Transverse colon (tissue), 4 donors: ENCODE results near the gene LMX1B. TPM values are rescaled to one million over a fixed set of nuclear protein-coding genes. Genes with fewer than 3 reads are reported as not detected.

ENCODE experiments used
- DNase-seq: peaks from one replicate; pipeline ENCODE4 v3.0.0-alpha.2; 2019
- H3K27ac ChIP-seq, 4 donors: fragments of 200-600 bp; sonication (generic); 2 replicates each; pipeline ENCODE4 v1.5.1; 2016 to 2018; ENCODE audit warnings: inconsistent platforms in 4 of 4
- H3K27me3 ChIP-seq: fragments of 200-600 bp; sonication (generic); 2 replicates; pipeline ENCODE4 v1.5.1; 2017; ENCODE audit warnings: inconsistent platforms
- H3K36me3 ChIP-seq, 4 donors: fragments of 200-600 bp; sonication (generic); 2 replicates each; pipeline ENCODE4 v1.5.1; 2017 to 2019; ENCODE audit warnings: inconsistent platforms in 4 of 4
- H3K4me1 ChIP-seq, 4 donors: fragments of 200-600 bp; sonication (generic); 2 replicates each; pipeline ENCODE4 v1.5.1; 2017 to 2020; ENCODE audit warnings: inconsistent platforms in 4 of 4
- H3K4me3 ChIP-seq, 4 donors: fragments of 200-600 bp; sonication (generic); 1 replicate in 1 of 4; 2 replicates in 3 of 4; pipeline versions ENCODE4 v1.5.1 to v1.6.1; 2017 to 2019; ENCODE audit warnings: inconsistent platforms in 4 of 4
- H3K9me3 ChIP-seq, 2 donors: fragments of 200-600 bp; sonication (generic); 2 replicates each; pipeline ENCODE4 v1.5.1; 2017 to 2019; ENCODE audit warnings: inconsistent platforms in 2 of 2
- CTCF ChIP-seq, 5 experiments: fragments of 200-600 bp in 3 of 5; fragments of 450-650 bp in 2 of 5; sonication (generic) in 3 of 5; IDR thresholded peaks; 1 replicate in 2 of 5; 2 replicates in 3 of 5; pipeline ENCODE4 v1.5.1; 2016 to 2017; ENCODE audit warnings: antibody characterized with exemption in 5 of 5, inconsistent platforms in 3 of 5, mild to moderate bottlenecking in 2 of 5, moderate library complexity in 1 of 5
- EP300 ChIP-seq: sonication (generic); formaldehyde crosslinking; IDR thresholded peaks from one replicate; pipeline ENCODE4 v1.6.1; 2017; ENCODE audit warnings: antibody characterized with exemption, low read depth
- POLR2A ChIP-seq: fragments of 450-650 bp; IDR thresholded peaks from one replicate; pipeline ENCODE4 v1.6.1; 2016; ENCODE audit warnings: antibody characterized with exemption, mild to moderate bottlenecking, moderate library complexity
- POLR2AphosphoS5 ChIP-seq, 3 donors: sonication (generic); formaldehyde crosslinking; IDR thresholded peaks; one replicate each; pipeline ENCODE4 v1.6.1; 2016; ENCODE audit warnings: antibody characterized with exemption in 3 of 3
- WGBS, 2 donors: methylation state at CpG; one replicate each; pipeline ENCODE4 v1.1.5; 2018; ENCODE audit warnings: low coverage in 1 of 2; 5-methylcytosine and 5-hydroxymethylcytosine counted together
- in situ Hi-C, 4 donors: fragments of 200-750 bp; cut with MboI; loops; one replicate each; pipeline versions ENCODE4 v1.15.0 to v1.15.1; 2017; ENCODE audit warnings: low sequenced_read_pairs in 3 of 4, low pct_ligation_motif_present in 1 of 4, low pct_unique_long_range_greater_than_20kb in 1 of 4
- intact Hi-C: fragments of 100-400 bp; cut with DNase I; formaldehyde crosslinking; loops from one replicate; pipeline ENCODE4 v1.15.1; 2023; ENCODE audit warnings: low total_unique reads
- total RNA-seq, 4 donors: library from RNA; depleted of rRNA; stranded (reverse); fragments of >200 nt; gene quantifications; one replicate each; pipeline ENCODE4 v1.1.0, GENCODE V29; 2016

Gene LMX1B
- total RNA-seq, 4 donors from 2014 or later, result 0.64 TPM; not detected in 3

DNA sequence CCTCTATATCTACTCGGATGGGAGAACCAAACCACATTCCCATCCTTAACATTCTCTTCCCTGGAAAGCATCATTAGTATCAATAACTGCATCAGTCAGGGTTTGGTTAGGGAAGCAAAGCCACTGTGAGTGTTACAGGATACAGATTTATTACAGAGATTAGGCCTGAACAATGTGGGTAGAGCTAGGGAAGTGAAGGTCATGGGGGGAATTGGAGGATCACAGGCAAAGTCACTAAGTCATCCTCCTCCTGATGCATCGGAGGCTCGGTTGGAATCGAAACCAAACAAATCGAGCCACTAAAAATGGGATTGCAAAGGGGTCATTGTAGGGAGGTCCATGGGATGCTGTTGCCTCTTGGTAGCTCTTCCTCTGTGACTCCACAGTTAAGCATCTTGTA lies 129.3 kb downstream of the LMX1B start:
- 87 to 93% methylated on average over 2 to 5 of the region's 5 CpGs for WGBS, 2 donors
- Histone ChIP-seq H3K27me3 (peaks cover 97% of the 10 kb centered on the region), H3K36me3 (no peaks in the 10 kb centered on the region), H3K4me1 (no peaks in the 10 kb centered on the region), H3K9me3 (no peaks in the 10 kb centered on the region), H3K27ac (no peak overlapping the region), H3K4me3 (no peak overlapping the region)
- intact Hi-C loops, result loop anchor here (5.0 kb wide), 1 partner anchor 1589 kb away; no protein-coding TSS in a partner anchor
- no peak for TF ChIP-seq EP300
- TF ChIP-seq POLR2A, result no peak
- DNase-seq, result no peak
- in situ Hi-C loops, result no loop called here

DNA sequence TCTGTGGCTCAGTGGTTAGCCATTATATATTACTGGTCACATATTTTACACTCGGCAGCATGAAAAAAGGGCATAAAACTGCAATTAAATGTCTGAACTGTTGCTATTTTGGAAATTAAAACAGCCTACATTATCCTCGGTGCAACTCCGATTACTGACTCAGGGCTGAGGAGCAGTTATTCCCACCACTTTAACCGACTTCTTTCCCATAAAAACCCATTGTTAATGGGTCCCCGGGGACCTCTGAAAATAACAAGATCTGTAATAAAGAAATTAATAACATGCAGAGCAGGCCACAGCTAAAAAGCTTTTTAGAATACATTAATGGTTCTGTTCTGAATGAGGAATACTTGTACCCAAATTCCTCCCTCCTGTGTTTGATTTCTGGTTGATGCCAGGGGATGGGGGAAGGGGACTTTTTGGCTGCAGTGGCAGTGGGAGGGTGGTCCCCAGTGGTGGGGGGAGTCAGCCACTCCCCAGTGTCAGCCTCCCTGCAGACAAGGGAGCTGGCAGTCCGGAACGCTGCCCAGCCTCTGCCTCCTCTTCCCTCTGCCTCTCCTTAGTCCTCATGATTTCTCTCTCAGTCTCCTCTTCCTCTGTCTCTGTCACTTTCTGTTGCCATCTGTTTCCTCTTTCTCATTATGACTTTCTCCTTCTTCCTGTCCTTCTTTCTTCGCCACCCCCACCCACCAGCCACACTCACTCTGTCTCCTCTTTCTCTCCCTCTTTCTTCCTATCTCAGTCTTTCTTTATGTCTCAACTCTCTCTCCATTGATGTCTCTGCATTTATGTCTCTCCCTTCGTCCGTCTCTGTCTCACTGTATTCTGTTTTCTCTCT lies 132.1 kb downstream of the LMX1B start:
- H3K36me3 ChIP-seq, result no peaks in the 10 kb centered on the region
- WGBS, 2 donors, result 40 to 54% methylated on average over 7 to 10 of the region's 10 CpGs
- intact Hi-C loops, result no loop called here

More for the DNA sequence above, 132.1 kb downstream of the LMX1B start:
- H3K27me3 ChIP-seq, result peaks cover 95% of the 10 kb centered on the region
- H3K4me3 ChIP-seq, result no peak overlapping the region
- TF ChIP-seq CTCF (IDR thresholded peaks at IDR 0.05) (no peak), EP300 (no peak), POLR2A (no peak), POLR2AphosphoS5 (IDR thresholded peaks at IDR 0.05) (no peak)
- no peaks in the 10 kb centered on the region for H3K9me3 ChIP-seq
- H3K27ac ChIP-seq, result no peak overlapping the region
- no peak for DNase-seq
- H3K4me1 ChIP-seq, result no peaks in the 10 kb centered on the region
- in situ Hi-C loops, result no loop called here

Other genes with a start within 250 kb of the LMX1B start
- 10 to 100 TPM in 3 of 4 donors, 1 to 10 TPM in 1; 5.0 to 19.5 (median 16.6) TPM for gene ZBTB43, start 191.1 kb downstream of the LMX1B start, total RNA-seq
- 10 to 100 TPM in 3 of 4 donors, 1 to 10 TPM in 1; 6.0 to 14.9 (median 10.3) TPM for gene ZBTB34, start 246.7 kb downstream of the LMX1B start, total RNA-seq